ENCODE results near the gene MAP7D3.

Gene MAP7D3

DNA sequence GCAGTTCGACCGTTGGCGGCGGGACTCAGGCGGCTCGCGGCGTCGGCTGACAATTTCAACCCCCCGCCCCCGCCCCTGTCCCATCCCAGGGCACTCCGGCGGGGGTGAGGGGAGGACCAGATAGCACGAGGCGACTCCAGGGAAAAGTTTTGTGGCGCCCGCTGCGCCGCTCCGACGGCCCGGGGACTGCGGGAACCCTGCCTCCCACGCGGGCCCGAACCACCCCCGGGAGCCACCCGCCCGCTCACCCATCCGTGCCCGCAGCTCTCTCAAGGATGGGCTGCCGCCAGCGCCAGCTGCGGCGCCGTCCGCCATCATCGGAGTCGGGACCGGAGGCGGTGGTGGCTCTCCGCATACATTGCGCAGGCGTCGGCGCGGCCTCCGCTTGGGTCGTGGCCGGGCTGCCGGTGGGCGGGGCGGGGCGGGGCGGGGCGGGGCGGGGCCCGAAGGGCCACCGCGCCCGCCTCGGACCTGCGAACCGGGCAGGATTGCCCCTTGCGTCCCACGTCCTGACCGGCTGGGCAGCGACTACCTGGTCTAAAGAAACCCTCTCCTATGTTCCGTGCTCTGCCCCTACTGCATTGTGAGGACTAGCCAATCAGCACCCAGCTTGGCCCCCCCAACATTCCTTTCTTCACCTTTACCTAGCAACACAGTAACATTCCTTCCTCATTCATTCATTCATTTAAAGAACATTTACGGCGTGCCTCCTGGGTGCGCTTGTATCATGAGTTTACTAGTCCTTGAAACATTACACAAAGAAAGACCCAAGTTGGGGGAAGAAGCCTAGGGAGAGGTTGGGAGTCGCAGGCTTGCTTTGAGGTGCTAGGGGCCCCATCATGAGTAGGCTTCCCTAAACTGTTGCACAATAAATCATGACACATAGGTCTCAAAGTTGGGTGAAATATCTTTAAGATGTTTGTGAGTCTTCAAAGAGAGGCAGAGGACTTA lies at the start of gene MAP7D3 (continued):
- TF ChIP-seq, protein P1, sequence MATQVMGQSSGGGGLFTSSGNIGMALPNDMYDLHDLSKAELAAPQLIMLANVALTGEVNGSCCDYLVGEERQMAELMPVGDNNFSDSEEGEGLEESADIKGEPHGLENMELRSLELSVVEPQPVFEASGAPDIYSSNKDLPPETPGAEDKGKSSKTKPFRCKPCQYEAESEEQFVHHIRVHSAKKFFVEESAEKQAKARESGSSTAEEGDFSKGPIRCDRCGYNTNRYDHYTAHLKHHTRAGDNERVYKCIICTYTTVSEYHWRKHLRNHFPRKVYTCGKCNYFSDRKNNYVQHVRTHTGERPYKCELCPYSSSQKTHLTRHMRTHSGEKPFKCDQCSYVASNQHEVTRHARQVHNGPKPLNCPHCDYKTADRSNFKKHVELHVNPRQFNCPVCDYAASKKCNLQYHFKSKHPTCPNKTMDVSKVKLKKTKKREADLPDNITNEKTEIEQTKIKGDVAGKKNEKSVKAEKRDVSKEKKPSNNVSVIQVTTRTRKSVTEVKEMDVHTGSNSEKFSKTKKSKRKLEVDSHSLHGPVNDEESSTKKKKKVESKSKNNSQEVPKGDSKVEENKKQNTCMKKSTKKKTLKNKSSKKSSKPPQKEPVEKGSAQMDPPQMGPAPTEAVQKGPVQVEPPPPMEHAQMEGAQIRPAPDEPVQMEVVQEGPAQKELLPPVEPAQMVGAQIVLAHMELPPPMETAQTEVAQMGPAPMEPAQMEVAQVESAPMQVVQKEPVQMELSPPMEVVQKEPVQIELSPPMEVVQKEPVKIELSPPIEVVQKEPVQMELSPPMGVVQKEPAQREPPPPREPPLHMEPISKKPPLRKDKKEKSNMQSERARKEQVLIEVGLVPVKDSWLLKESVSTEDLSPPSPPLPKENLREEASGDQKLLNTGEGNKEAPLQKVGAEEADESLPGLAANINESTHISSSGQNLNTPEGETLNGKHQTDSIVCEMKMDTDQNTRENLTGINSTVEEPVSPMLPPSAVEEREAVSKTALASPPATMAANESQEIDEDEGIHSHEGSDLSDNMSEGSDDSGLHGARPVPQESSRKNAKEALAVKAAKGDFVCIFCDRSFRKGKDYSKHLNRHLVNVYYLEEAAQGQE (tag by site-specific recombination; IDR thresholded peaks at IDR 0.05) = no peak
- no peak for TF ChIP-seq GLI4 (tag by site-specific recombination; IDR thresholded peaks at IDR 0.05)
- no peak for TF ChIP-seq ZNF596 (tag by site-specific recombination; IDR thresholded peaks at IDR 0.05)
- TF ChIP-seq ZNF341 (tag by site-specific recombination; IDR thresholded peaks at IDR 0.05; ENCODE audit: low read depth) = no peak
- no peak for TF ChIP-seq ZBTB1 (tag by site-specific recombination; IDR thresholded peaks at IDR 0.05)
- TF ChIP-seq ZNF10 (tag by site-specific recombination; IDR thresholded peaks at IDR 0.05) = no peak
- no peak for TF ChIP-seq SCRT2 (tag by site-specific recombination; IDR thresholded peaks at IDR 0.05)
- TF ChIP-seq ZFHX2 (tag by site-specific recombination; conservative IDR thresholded peaks at IDR 0.05) = peak; percentile 74
- no peak for TF ChIP-seq ZSCAN16 (tag by site-specific recombination; IDR thresholded peaks at IDR 0.05)
- TF ChIP-seq ZNF138 (tag by site-specific recombination; IDR thresholded peaks at IDR 0.05; ENCODE audit: borderline replicate concordance) = no peak
- TF ChIP-seq, protein P2, sequence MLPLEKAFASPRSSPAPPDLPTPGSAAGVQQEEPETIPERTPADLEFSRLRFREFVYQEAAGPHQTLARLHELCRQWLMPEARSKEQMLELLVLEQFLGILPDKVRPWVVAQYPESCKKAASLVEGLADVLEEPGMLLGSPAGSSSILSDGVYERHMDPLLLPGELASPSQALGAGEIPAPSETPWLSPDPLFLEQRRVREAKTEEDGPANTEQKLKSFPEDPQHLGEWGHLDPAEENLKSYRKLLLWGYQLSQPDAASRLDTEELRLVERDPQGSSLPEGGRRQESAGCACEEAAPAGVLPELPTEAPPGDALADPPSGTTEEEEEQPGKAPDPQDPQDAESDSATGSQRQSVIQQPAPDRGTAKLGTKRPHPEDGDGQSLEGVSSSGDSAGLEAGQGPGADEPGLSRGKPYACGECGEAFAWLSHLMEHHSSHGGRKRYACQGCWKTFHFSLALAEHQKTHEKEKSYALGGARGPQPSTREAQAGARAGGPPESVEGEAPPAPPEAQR (tag by site-specific recombination; IDR thresholded peaks at IDR 0.05) = no peak
- TF ChIP-seq ZNF529 (tag by site-specific recombination; IDR thresholded peaks at IDR 0.05; ENCODE audit: insufficient replicate concordance) = no peak
- TF ChIP-seq ZNF768 (tag by site-specific recombination; IDR thresholded peaks at IDR 0.05) = no peak
- TF ChIP-seq, protein P3, sequence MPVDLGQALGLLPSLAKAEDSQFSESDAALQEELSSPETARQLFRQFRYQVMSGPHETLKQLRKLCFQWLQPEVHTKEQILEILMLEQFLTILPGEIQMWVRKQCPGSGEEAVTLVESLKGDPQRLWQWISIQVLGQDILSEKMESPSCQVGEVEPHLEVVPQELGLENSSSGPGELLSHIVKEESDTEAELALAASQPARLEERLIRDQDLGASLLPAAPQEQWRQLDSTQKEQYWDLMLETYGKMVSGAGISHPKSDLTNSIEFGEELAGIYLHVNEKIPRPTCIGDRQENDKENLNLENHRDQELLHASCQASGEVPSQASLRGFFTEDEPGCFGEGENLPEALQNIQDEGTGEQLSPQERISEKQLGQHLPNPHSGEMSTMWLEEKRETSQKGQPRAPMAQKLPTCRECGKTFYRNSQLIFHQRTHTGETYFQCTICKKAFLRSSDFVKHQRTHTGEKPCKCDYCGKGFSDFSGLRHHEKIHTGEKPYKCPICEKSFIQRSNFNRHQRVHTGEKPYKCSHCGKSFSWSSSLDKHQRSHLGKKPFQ (tag by site-specific recombination; IDR thresholded peaks at IDR 0.05) = no peak
- TF ChIP-seq, protein P4, sequence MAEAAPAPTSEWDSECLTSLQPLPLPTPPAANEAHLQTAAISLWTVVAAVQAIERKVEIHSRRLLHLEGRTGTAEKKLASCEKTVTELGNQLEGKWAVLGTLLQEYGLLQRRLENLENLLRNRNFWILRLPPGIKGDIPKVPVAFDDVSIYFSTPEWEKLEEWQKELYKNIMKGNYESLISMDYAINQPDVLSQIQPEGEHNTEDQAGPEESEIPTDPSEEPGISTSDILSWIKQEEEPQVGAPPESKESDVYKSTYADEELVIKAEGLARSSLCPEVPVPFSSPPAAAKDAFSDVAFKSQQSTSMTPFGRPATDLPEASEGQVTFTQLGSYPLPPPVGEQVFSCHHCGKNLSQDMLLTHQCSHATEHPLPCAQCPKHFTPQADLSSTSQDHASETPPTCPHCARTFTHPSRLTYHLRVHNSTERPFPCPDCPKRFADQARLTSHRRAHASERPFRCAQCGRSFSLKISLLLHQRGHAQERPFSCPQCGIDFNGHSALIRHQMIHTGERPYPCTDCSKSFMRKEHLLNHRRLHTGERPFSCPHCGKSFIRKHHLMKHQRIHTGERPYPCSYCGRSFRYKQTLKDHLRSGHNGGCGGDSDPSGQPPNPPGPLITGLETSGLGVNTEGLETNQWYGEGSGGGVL (tag by site-specific recombination; IDR thresholded peaks at IDR 0.05) = peak; percentile 49
- TF ChIP-seq, protein P5, sequence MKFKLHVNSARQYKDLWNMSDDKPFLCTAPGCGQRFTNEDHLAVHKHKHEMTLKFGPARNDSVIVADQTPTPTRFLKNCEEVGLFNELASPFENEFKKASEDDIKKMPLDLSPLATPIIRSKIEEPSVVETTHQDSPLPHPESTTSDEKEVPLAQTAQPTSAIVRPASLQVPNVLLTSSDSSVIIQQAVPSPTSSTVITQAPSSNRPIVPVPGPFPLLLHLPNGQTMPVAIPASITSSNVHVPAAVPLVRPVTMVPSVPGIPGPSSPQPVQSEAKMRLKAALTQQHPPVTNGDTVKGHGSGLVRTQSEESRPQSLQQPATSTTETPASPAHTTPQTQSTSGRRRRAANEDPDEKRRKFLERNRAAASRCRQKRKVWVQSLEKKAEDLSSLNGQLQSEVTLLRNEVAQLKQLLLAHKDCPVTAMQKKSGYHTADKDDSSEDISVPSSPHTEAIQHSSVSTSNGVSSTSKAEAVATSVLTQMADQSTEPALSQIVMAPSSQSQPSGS (tag by site-specific recombination; IDR thresholded peaks at IDR 0.05; ENCODE audit: low read depth) = no peak
- TF ChIP-seq, protein P6, sequence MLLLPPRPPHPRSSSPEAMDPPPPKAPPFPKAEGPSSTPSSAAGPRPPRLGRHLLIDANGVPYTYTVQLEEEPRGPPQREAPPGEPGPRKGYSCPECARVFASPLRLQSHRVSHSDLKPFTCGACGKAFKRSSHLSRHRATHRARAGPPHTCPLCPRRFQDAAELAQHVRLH (tag by site-specific recombination; IDR thresholded peaks at IDR 0.05) = no peak
- TF ChIP-seq, protein P7, sequence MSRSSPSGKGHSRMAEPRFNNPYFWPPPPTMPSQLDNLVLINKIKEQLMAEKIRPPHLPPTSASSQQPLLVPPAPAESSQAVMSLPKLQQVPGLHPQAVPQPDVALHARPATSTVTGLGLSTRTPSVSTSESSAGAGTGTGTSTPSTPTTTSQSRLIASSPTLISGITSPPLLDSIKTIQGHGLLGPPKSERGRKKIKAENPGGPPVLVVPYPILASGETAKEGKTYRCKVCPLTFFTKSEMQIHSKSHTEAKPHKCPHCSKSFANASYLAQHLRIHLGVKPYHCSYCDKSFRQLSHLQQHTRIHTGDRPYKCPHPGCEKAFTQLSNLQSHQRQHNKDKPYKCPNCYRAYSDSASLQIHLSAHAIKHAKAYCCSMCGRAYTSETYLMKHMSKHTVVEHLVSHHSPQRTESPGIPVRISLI (tag by site-specific recombination; IDR thresholded peaks at IDR 0.05) = no peak
- TF ChIP-seq ZFP37 (tag by site-specific recombination; IDR thresholded peaks at IDR 0.05) = no peak
- no peak for TF ChIP-seq ZNF837 (tag by site-specific recombination; IDR thresholded peaks at IDR 0.05)
- TF ChIP-seq MZF1 (tag by site-specific recombination; IDR thresholded peaks at IDR 0.05; ENCODE audit: borderline replicate concordance) = no peak
- TF ChIP-seq ZNF677 (tag by site-specific recombination; IDR thresholded peaks at IDR 0.05) = no peak
- peak; percentile 29; the same call in 1 of the 2 replicates for TF ChIP-seq KLF9 (tag by site-specific recombination; IDR thresholded peaks at IDR 0.05; ENCODE audit: low read depth)
- TF ChIP-seq ZNF626 (tag by site-specific recombination; IDR thresholded peaks at IDR 0.05) = no peak
- no peak for TF ChIP-seq ZNF112 (tag by site-specific recombination; IDR thresholded peaks at IDR 0.05)
- TF ChIP-seq ZNF621 (tag by site-specific recombination; IDR thresholded peaks at IDR 0.05) = no peak
- no peak for TF ChIP-seq ZNF658 (tag by site-specific recombination; IDR thresholded peaks at IDR 0.05)
- peak; percentile 37; the same call in 1 of the 2 replicates for TF ChIP-seq ZNF76 (tag by site-specific recombination; IDR thresholded peaks at IDR 0.05; ENCODE audit: borderline replicate concordance, low read depth)

Measured in HEK293 (cell line).